Astrocyte (in vitro differentiated cells and primary cell): ENCODE measurements around the gene VSX1. TPM values are rescaled to one million over a fixed set of nuclear protein-coding genes. Genes with fewer than 3 reads are reported as not detected.

Experiments
- DNase-seq: peaks from one replicate; pipeline ENCODE4 v3.0.0-alpha.2; 2010; ENCODE audit warnings: low read depth
- FAIRE-seq: peaks from 2 replicates; lab custom pipeline; 2011; peaks lifted over from hg19 to GRCh38; lab: Jason Lieb, UNC
- H2AFZ ChIP-seq: 2 replicates; pipeline ENCODE4 v1.6.0; 2012; ENCODE audit warnings: low read depth, low read length, inconsistent platforms
- H3K27ac ChIP-seq: 2 replicates; pipeline ENCODE4 v1.5.1; 2011; ENCODE audit warnings: low read depth, low read length, inconsistent platforms
- H3K27me3 ChIP-seq: 2 replicates; pipeline ENCODE4 v1.6.0; 2011; ENCODE audit warnings: low read length, inconsistent platforms; ENCODE audit not compliant: insufficient read depth
- H3K36me3 ChIP-seq: 2 replicates; pipeline ENCODE4 v1.5.1; 2011; ENCODE audit warnings: low read length, inconsistent platforms; ENCODE audit not compliant: insufficient read depth
- H3K4me1 ChIP-seq: 2 replicates; pipeline ENCODE4 v1.5.1; 2011; ENCODE audit warnings: low read length, inconsistent platforms; ENCODE audit not compliant: insufficient read depth
- H3K4me2 ChIP-seq: 2 replicates; pipeline ENCODE4 v1.6.0; 2012; ENCODE audit warnings: low read length, inconsistent platforms
- H3K4me3 ChIP-seq: 2 replicates; pipeline ENCODE4 v1.5.1; 2011; ENCODE audit warnings: low read depth, mild to moderate bottlenecking, low read length, inconsistent platforms; ENCODE audit not compliant: insufficient read depth
- H3K79me2 ChIP-seq: 2 replicates; pipeline ENCODE4 v1.6.0; 2012; ENCODE audit warnings: mild to moderate bottlenecking, low read length, inconsistent platforms; ENCODE audit not compliant: insufficient read depth
- H3K9ac ChIP-seq: 2 replicates; pipeline ENCODE4 v1.6.0; 2012; ENCODE audit warnings: mild to moderate bottlenecking, low read length, inconsistent platforms
- H3K9me3 ChIP-seq: 2 replicates; pipeline ENCODE4 v1.5.1; 2012; ENCODE audit warnings: low read depth, mild to moderate bottlenecking, low read length, inconsistent platforms; ENCODE audit not compliant: insufficient read depth
- H4K20me1 ChIP-seq: 2 replicates; pipeline ENCODE4 v1.6.0; 2012; ENCODE audit warnings: low read length, inconsistent platforms; ENCODE audit not compliant: insufficient read depth
- H3K27ac Mint-ChIP-seq: one replicate; pipeline ENCODE4 v1.8.0; 2021; ENCODE audit warnings: mild to moderate bottlenecking, mixed read lengths; ENCODE audit not compliant: unreplicated experiment
- H3K27me3 Mint-ChIP-seq: one replicate; pipeline ENCODE4 v1.8.0; 2021; ENCODE audit warnings: low read depth, mixed read lengths; ENCODE audit not compliant: unreplicated experiment
- H3K36me3 Mint-ChIP-seq: one replicate; pipeline ENCODE4 v1.8.0; 2021; ENCODE audit warnings: low read depth, mixed read lengths; ENCODE audit not compliant: unreplicated experiment
- H3K4me1 Mint-ChIP-seq: one replicate; pipeline ENCODE4 v1.8.0; 2021; ENCODE audit warnings: low read depth, mixed read lengths; ENCODE audit not compliant: unreplicated experiment
- H3K4me3 Mint-ChIP-seq: one replicate; pipeline ENCODE4 v1.8.0; 2021; ENCODE audit warnings: mild to moderate bottlenecking, moderate library complexity, mixed read lengths; ENCODE audit not compliant: unreplicated experiment
- H3K9me3 Mint-ChIP-seq: one replicate; pipeline ENCODE4 v1.8.0; 2021; ENCODE audit warnings: mild to moderate bottlenecking, mixed read lengths; ENCODE audit not compliant: unreplicated experiment
- CTCF ChIP-seq: IDR thresholded peaks from 2 replicates; pipeline ENCODE4 v1.5.1; 2011; ENCODE audit warnings: low read depth, mild to moderate bottlenecking, inconsistent platforms, low read length, moderate library complexity; ENCODE audit not compliant: insufficient read depth
- EZH2 ChIP-seq: IDR thresholded peaks from 2 replicates; pipeline ENCODE4 v1.6.1; 2012; ENCODE audit warnings: mild to moderate bottlenecking, low read length, inconsistent platforms; ENCODE audit not compliant: insufficient read depth
- total RNA-seq: library from RNA; stranded (reverse); gene quantifications from 2 replicates; pipeline ENCODE4 v1.2.1, GENCODE V29; 2021

The VSX1 gene
- total RNA-seq, 1 donor from 2014 or later = not detected

GRCh38 chr20:25126204-25127029, 44.5 kb upstream of the VSX1 start:
- no peak overlapping the region for H3K9ac ChIP-seq
- peaks cover 13% of the 10 kb centered on the region for H3K27me3 ChIP-seq
- no peaks in the 10 kb centered on the region for H3K4me1 ChIP-seq
- no peaks in the 10 kb centered on the region for H3K36me3 ChIP-seq
- FAIRE-seq (no peak), DNase-seq (no peak)
- Mint-ChIP-seq H3K27ac (no peak overlapping the region), H3K9me3 (peaks cover 12% of the 10 kb centered on the region), H3K36me3 (no peaks in the 10 kb centered on the region), H3K4me3 (no peak overlapping the region), H3K27me3 (peaks cover 17% of the 10 kb centered on the region), H3K4me1 (no peaks in the 10 kb centered on the region)
- TF ChIP-seq EZH2 (no peak), CTCF (no peak)
- no peak overlapping the region for H3K4me3 ChIP-seq
- H2AFZ ChIP-seq = no peak overlapping the region
- no peak overlapping the region for H3K27ac ChIP-seq
- no peaks in the 10 kb centered on the region for H3K79me2 ChIP-seq
- H3K4me2 ChIP-seq = no peak overlapping the region
- no peaks in the 10 kb centered on the region for H4K20me1 ChIP-seq
- H3K9me3 ChIP-seq = no peaks in the 10 kb centered on the region

GRCh38 chr20:25125636-25126035, 43.7 kb upstream of the VSX1 start:
- H3K36me3 ChIP-seq = no peaks in the 10 kb centered on the region
- DNase-seq (no peak), FAIRE-seq (no peak)
- no peak overlapping the region for H3K4me3 Mint-ChIP-seq
- TF ChIP-seq EZH2 = no peak
- TF ChIP-seq CTCF = no peak
- H3K4me1 ChIP-seq = no peaks in the 10 kb centered on the region
- no peaks in the 10 kb centered on the region for H3K36me3 Mint-ChIP-seq
- H3K27me3 ChIP-seq = peaks cover 17% of the 10 kb centered on the region
- H3K9me3 Mint-ChIP-seq = peaks cover 9% of the 10 kb centered on the region
- H3K4me1 Mint-ChIP-seq = no peaks in the 10 kb centered on the region
- no peak overlapping the region for H3K4me2 ChIP-seq
- H3K27me3 Mint-ChIP-seq = peaks cover 12% of the 10 kb centered on the region
- H3K4me3 ChIP-seq = no peak overlapping the region
- no peaks in the 10 kb centered on the region for H3K79me2 ChIP-seq
- H2AFZ ChIP-seq = no peak overlapping the region
- H3K9me3 ChIP-seq = no peaks in the 10 kb centered on the region
- no peak overlapping the region for H3K27ac Mint-ChIP-seq
- no peak overlapping the region for H3K27ac ChIP-seq
- H4K20me1 ChIP-seq = no peaks in the 10 kb centered on the region
- no peak overlapping the region for H3K9ac ChIP-seq

GRCh38 chr20:25120920-25121319, 39.0 kb upstream of the VSX1 start:
- H3K27ac Mint-ChIP-seq = no peak overlapping the region
- H3K9me3 ChIP-seq = no peaks in the 10 kb centered on the region
- H3K4me3 ChIP-seq = no peak overlapping the region
- H3K4me2 ChIP-seq = no peak overlapping the region
- peaks cover 4% of the 10 kb centered on the region for H3K4me1 Mint-ChIP-seq
- no peak overlapping the region for H2AFZ ChIP-seq
- peaks cover 4% of the 10 kb centered on the region for H3K27me3 Mint-ChIP-seq
- peaks cover 22% of the 10 kb centered on the region for H3K27me3 ChIP-seq
- H3K4me1 ChIP-seq = no peaks in the 10 kb centered on the region
- H4K20me1 ChIP-seq = no peaks in the 10 kb centered on the region
- H3K79me2 ChIP-seq = no peaks in the 10 kb centered on the region
- no peaks in the 10 kb centered on the region for H3K36me3 ChIP-seq
- TF ChIP-seq EZH2 (no peak), CTCF (no peak)
- H3K4me3 Mint-ChIP-seq = no peak overlapping the region
- peaks cover 3% of the 10 kb centered on the region for H3K9me3 Mint-ChIP-seq
- H3K27ac ChIP-seq = no peak overlapping the region
- FAIRE-seq (no peak), DNase-seq (no peak)
- no peaks in the 10 kb centered on the region for H3K36me3 Mint-ChIP-seq
- H3K9ac ChIP-seq = no peak overlapping the region
